H1 (cell line): ENCODE results near the gene P2RX1. TPM values are rescaled to one million over a fixed set of nuclear protein-coding genes. Genes with fewer than 3 reads are reported as not detected.
A peak's percentile ranks its signal among the peaks of the same experiment; 100 is the strongest.

ENCODE experiments used
- CTCF ChIA-PET: fragments of 300-600 bp; sonication (Branson Sonifier 250); formaldehyde crosslinking; loops from one replicate; lab custom pipeline; 2021; ENCODE audit not compliant: partially characterized antibody; lab: Charles Lee
- POLR2A ChIA-PET: fragments of 300-600 bp; sonication (Branson Sonifier 250); formaldehyde crosslinking; loops from one replicate; lab custom pipeline; 2021; ENCODE audit warnings: inconsistent platforms; ENCODE audit not compliant: partially characterized antibody; lab: Charles Lee
- DNase-seq, 2 experiments: peaks; one replicate each; pipeline versions ENCODE4 v3.0.0 to v3.0.0-alpha.2; 2010 to 2022; ENCODE audit warnings: low spot score in 2 of 2, low read depth in 1 of 2, mixed read lengths in 1 of 2
- FAIRE-seq: peaks from 2 replicates; lab custom pipeline; 2011; peaks lifted over from hg19 to GRCh38; lab: Jason Lieb, UNC
- H2AFZ ChIP-seq: 2 replicates; pipeline ENCODE4 v1.8.1; 2012; ENCODE audit warnings: low read length, inconsistent platforms
- H2AK5ac ChIP-seq: 2 replicates; pipeline ENCODE4 v1.6.1; 2013; ENCODE audit warnings: low read depth, low read length
- H2BK120ac ChIP-seq: replicated peaks from 2 replicates; pipeline ENCODE3; 2013; ENCODE audit warnings: low read depth, low read length, inconsistent platforms
- H2BK12ac ChIP-seq: 2 replicates; pipeline ENCODE4 v1.6.1; 2013; ENCODE audit warnings: low read depth, low read length
- H2BK15ac ChIP-seq: 2 replicates; pipeline ENCODE4 v1.6.1; 2013; ENCODE audit warnings: low read length
- H2BK20ac ChIP-seq: 2 replicates; pipeline ENCODE4 v1.6.1; 2013; ENCODE audit warnings: low read length
- H2BK5ac ChIP-seq: 2 replicates; pipeline ENCODE4 v1.6.1; 2013; ENCODE audit warnings: low read depth, low read length
- H3K14ac ChIP-seq: 2 replicates; pipeline ENCODE4 v1.6.1; 2013; ENCODE audit warnings: inconsistent platforms; ENCODE audit not compliant: insufficient read length
- H3K18ac ChIP-seq: 2 replicates; pipeline ENCODE4 v1.6.1; 2013; ENCODE audit warnings: low read length; ENCODE audit errors: extremely low read depth
- H3K23ac ChIP-seq: 2 replicates; pipeline ENCODE4 v1.6.1; 2013; ENCODE audit warnings: inconsistent platforms; ENCODE audit not compliant: insufficient read length
- H3K23me2 ChIP-seq: 2 replicates; pipeline ENCODE4 v1.6.1; 2013; ENCODE audit warnings: low read depth, low read length
- H3K27ac ChIP-seq: 2 replicates; pipeline ENCODE4 v1.6.1; 2011; ENCODE audit warnings: low read depth, low read length, inconsistent platforms
- H3K27me3 ChIP-seq, 4 experiments: replicated peaks in 1 of 4; 1 replicate in 1 of 4; 2 replicates in 3 of 4; pipeline versions ENCODE4 v1.6.1 to v1.8.1; 2011 to 2013; ENCODE audit warnings: low read length in 3 of 4, mild to moderate bottlenecking in 3 of 4, inconsistent platforms in 2 of 4, mixed read lengths in 2 of 4, moderate library complexity in 1 of 4; ENCODE audit not compliant: control insufficient read depth in 3 of 4, insufficient read depth in 3 of 4; ENCODE audit errors: extremely low read depth in 1 of 4
- H3K36me3 ChIP-seq, 4 experiments: 2 replicates each; pipeline versions ENCODE4 v1.6.1 to v1.8.1; 2011 to 2013; ENCODE audit warnings: mild to moderate bottlenecking in 4 of 4, low read length in 3 of 4, moderate library complexity in 2 of 4, control low read depth in 1 of 4, inconsistent platforms in 1 of 4; ENCODE audit not compliant: insufficient read depth in 4 of 4, control insufficient read depth in 2 of 4
- H3K4ac ChIP-seq: replicated peaks from 2 replicates; pipeline ENCODE3; 2013; ENCODE audit warnings: low read length, low read depth, mixed read lengths, inconsistent platforms; ENCODE audit not compliant: insufficient read length
- H3K4me1 ChIP-seq, 4 experiments: replicated peaks in 1 of 4; 1 replicate in 1 of 4; 2 replicates in 3 of 4; pipeline versions ENCODE4 v1.6.1 to v1.8.1; 2011 to 2013; ENCODE audit warnings: low read length in 3 of 4, inconsistent platforms in 2 of 4, mixed read lengths in 1 of 4; ENCODE audit not compliant: insufficient read depth in 4 of 4, control insufficient read depth in 3 of 4
- H3K4me2 ChIP-seq, 2 experiments: 2 replicates each; pipeline versions ENCODE4 v1.6.1 to v1.8.1; 2011 to 2013; ENCODE audit warnings: low read depth in 2 of 2, low read length in 2 of 2, control low read depth in 1 of 2, inconsistent platforms in 1 of 2, mild to moderate bottlenecking in 1 of 2; ENCODE audit not compliant: insufficient read depth in 1 of 2
- H3K4me3 ChIP-seq, 4 experiments: fragments of 200-600, 300-600 bp in 1 of 4; sonication (generic), shearing (Covaris generic), sonication (Bioruptor Twin) in 1 of 4; 2 replicates each; pipeline versions ENCODE4 v1.5.1 to v1.8.1; 2011 to 2016; ENCODE audit warnings: low read length in 4 of 4, low read depth in 3 of 4, control low read depth in 2 of 4, inconsistent platforms in 2 of 4, mild to moderate bottlenecking in 2 of 4, mixed read lengths in 1 of 4, moderate library complexity in 1 of 4; ENCODE audit not compliant: insufficient read depth in 2 of 4; ENCODE audit errors: extremely low read depth in 1 of 4
- H3K56ac ChIP-seq: replicated peaks from 2 replicates; pipeline ENCODE3; 2013; ENCODE audit warnings: low read depth, mild to moderate bottlenecking, mixed read lengths, low read length, inconsistent platforms; ENCODE audit not compliant: insufficient read length
- H3K79me1 ChIP-seq: 2 replicates; pipeline ENCODE4 v1.6.1; 2013; ENCODE audit warnings: low read depth, low read length, control low read depth
- H3K79me2 ChIP-seq, 2 experiments: 2 replicates each; pipeline versions ENCODE4 v1.6.1 to v1.8.1; 2012 to 2013; ENCODE audit warnings: low read length in 2 of 2, mild to moderate bottlenecking in 2 of 2, inconsistent platforms in 1 of 2; ENCODE audit not compliant: insufficient read depth in 2 of 2, control insufficient read depth in 1 of 2
- H3K9ac ChIP-seq, 4 experiments: replicated peaks in 1 of 4; 1 replicate in 1 of 4; 2 replicates in 3 of 4; pipeline versions ENCODE4 v1.6.1 to v1.8.1; 2011 to 2013; ENCODE audit warnings: low read depth in 3 of 4, low read length in 3 of 4, control low read depth in 2 of 4, mild to moderate bottlenecking in 2 of 4, moderate library complexity in 2 of 4, inconsistent platforms in 1 of 4; ENCODE audit errors: extremely low read depth in 1 of 4
- H3K9me3 ChIP-seq, 2 experiments: 2 replicates each; pipeline versions ENCODE4 v1.6.1 to v1.8.1; 2012 to 2013; ENCODE audit warnings: mild to moderate bottlenecking in 2 of 2, moderate library complexity in 2 of 2, control low read depth in 1 of 2, inconsistent platforms in 1 of 2, low read depth in 1 of 2, low read length in 1 of 2, mixed read lengths in 1 of 2; ENCODE audit not compliant: insufficient read depth in 2 of 2
- H4K20me1 ChIP-seq, 2 experiments: replicated peaks in 1 of 2; 2 replicates each; pipeline versions ENCODE3 to v1.8.1; 2011 to 2013; ENCODE audit warnings: inconsistent platforms in 2 of 2, low read length in 2 of 2, mild to moderate bottlenecking in 1 of 2; ENCODE audit not compliant: insufficient read depth in 2 of 2, control insufficient read depth in 1 of 2
- H4K5ac ChIP-seq: 2 replicates; pipeline ENCODE4 v1.6.1; 2013; ENCODE audit warnings: low read length, low read depth, mixed read lengths, inconsistent platforms; ENCODE audit not compliant: insufficient read length
- H4K8ac ChIP-seq: 2 replicates; pipeline ENCODE4 v1.8.0; 2013; ENCODE audit warnings: mild to moderate bottlenecking, moderate library complexity, low read length, inconsistent platforms; ENCODE audit not compliant: insufficient read depth; ENCODE audit errors: extremely low read depth
- H4K91ac ChIP-seq: replicated peaks from 2 replicates; pipeline ENCODE3; 2013; ENCODE audit warnings: low read length, mixed read lengths, inconsistent platforms; ENCODE audit not compliant: insufficient read length
- EGR1 ChIP-seq: IDR thresholded peaks from 2 replicates; pipeline ENCODE4 v1.6.1; 2011; ENCODE audit warnings: low read depth, low read length, borderline replicate concordance
- HDAC2 ChIP-seq, 2 experiments: fragments of 300-600 bp in 1 of 2; sonication (generic) in 1 of 2; IDR thresholded peaks; 2 replicates each; pipeline ENCODE4 v1.6.1; 2011 to 2012; ENCODE audit warnings: low read depth in 2 of 2, low read length in 2 of 2, mild to moderate bottlenecking in 2 of 2, moderate library complexity in 2 of 2, borderline replicate concordance in 1 of 2, inconsistent platforms in 1 of 2
- NRF1 ChIP-seq: IDR thresholded peaks from 2 replicates; pipeline ENCODE4 v1.6.1; 2011; ENCODE audit warnings: mild to moderate bottlenecking, low read depth, low read length, improper control_type of control experiment
- SUZ12 ChIP-seq: fragments of 200-600 bp; sonication (generic); IDR thresholded peaks from 2 replicates; pipeline ENCODE4 v1.6.1; 2012; ENCODE audit warnings: mild to moderate bottlenecking, inconsistent platforms, low read length, moderate library complexity, mixed read lengths
- TAF1 ChIP-seq: IDR thresholded peaks from 2 replicates; pipeline ENCODE4 v1.6.1; 2011; ENCODE audit warnings: mild to moderate bottlenecking, low read depth, low read length
- TEAD4 ChIP-seq: IDR thresholded peaks from 2 replicates; pipeline ENCODE4 v1.6.1; 2012; ENCODE audit warnings: low read depth, low read length, inconsistent platforms, mixed read lengths
- YY1 ChIP-seq: IDR thresholded peaks from 2 replicates; pipeline ENCODE4 v1.6.1; 2011; ENCODE audit warnings: low read depth, mild to moderate bottlenecking, low read length
- WGBS, 2 experiments: shearing (Covaris generic) in 1 of 2; methylation state at CpG; one replicate each; pipeline versions ENCODE4 v1.1.6 to v1.1.7; 2013 to 2015; ENCODE audit warnings: low lambda C conversion rate in 2 of 2, mixed read lengths in 2 of 2, inconsistent platforms in 1 of 2, low coverage in 1 of 2, missing lambda C conversion rate in 1 of 2; ENCODE audit not compliant: insufficient replicate concordance in 2 of 2, insufficient coverage in 1 of 2, insufficient read length in 1 of 2; ENCODE audit errors: extremely low coverage in 1 of 2, missing lambda C conversion rate in 1 of 2; 5-methylcytosine and 5-hydroxymethylcytosine counted together
- polyA plus RNA-seq, 7 experiments: library from polyadenylated mRNA; depleted of rRNA in 3 of 7; stranded (reverse) in 5 of 7; unstranded in 2 of 7; fragments of >200 nt in 5 of 7; fragments of 200-250 nt in 2 of 7; gene quantifications; 1 replicate in 5 of 7; 2 replicates in 1 of 7; 4 replicates in 1 of 7; pipeline versions ENCODE4 v1.2.1 to v1.2.3, GENCODE V29; 2011 to 2013; ENCODE audit warnings: missing spikeins in 2 of 7, mixed read lengths in 2 of 7
- total RNA-seq: library from RNA; stranded (reverse); fragmentation: NEBNext Ultra II Directional; extraction: Animal tissue kit (Norgen Biotek cat#: 25700); gene quantifications from 2 replicates; pipeline ENCODE4 v1.2.1, GENCODE V29; 2021
- TF ChIP-seq, protein P1 (sequence below): IDR thresholded peaks from 2 replicates; pipeline ENCODE4 v1.6.1; 2012; ENCODE audit warnings: low read length, inconsistent platforms

The P2RX1 gene
- total and polyA plus RNA-seq, 2 of the 8 experiments (the other 6 are each of a cell fraction or from before 2014, with no cell fraction given) = 0.45 to 1.1 TPM

DNA sequence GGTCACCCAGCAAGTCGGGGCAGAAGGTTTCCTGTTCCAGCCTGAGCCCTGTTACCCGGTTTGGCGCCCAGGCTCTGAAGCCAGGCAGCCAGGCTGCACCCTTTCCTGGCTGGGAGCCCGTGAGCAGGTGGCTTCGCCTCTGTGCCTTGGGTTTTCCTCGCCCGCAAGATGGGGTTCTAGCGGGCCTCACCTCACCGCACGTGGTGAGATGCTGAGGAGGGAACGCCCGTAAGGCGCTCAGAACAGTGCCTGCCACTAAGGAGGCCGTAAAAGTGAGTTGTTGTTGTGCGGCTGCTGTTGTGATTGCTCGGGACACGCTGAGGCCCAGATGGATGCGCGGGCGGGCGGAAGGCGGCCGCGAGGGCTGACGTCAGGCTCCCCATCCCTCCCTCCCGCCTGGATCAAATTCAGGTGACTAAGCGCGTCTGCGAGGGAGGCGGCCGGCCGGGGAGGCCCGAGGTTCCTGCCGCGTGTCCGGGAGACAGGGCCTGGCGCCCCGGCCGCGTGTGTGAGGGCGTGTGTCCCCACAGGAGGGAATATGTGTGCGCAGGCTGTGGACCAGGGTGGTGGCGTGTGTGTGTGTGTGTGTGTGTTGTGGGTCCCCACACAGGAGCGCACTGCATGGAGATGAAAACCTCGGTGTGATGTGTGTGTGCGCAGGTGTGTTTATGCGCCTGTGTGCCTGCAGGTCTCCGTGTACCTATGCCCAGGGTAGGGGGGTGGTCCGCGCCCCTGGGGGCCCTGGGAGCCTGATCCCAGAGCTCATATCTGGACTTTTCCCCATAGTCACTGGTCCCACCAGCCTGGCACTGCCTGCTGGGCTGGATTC is 27.7 kb downstream of the P2RX1 start:
- POLR2A ChIA-PET = no interaction called here
- Histone ChIP-seq H2BK120ac (no peak overlapping the region), H3K9me3 (no peaks in the 10 kb centered on the region), H2AK5ac (peak overlapping the region; percentile 95; the same call in 1 of the 2 replicates), H4K5ac (no peak overlapping the region), H3K4me2 (peak overlapping the region in 1 of 2 experiments; percentile 38; a peak in 2 of 4 replicates), H2AFZ (no peak overlapping the region), H3K23ac (no peak overlapping the region), H4K91ac (peak overlapping the region; percentile 97), H3K56ac (no peak overlapping the region), H3K4ac (no peak overlapping the region), H3K4me1 (peaks cover 4 to 29% (median 19%) of the 10 kb centered on the region in 4 experiments), H3K27ac (no peak overlapping the region), H4K20me1 (peaks cover 3 to 8% of the 10 kb centered on the region in 2 experiments), H2BK12ac (peak overlapping the region; percentile 97), H2BK15ac (peak overlapping the region; percentile 99), H3K4me3 (no peak overlapping the region), H3K79me2 (no peaks in the 10 kb centered on the region; a peak in 1 of 4 replicates), H3K23me2 (peaks cover 12% of the 10 kb centered on the region; the same call in 1 of the 2 replicates), H3K14ac (no peak overlapping the region), H3K27me3 (no peaks in the 10 kb centered on the region; a peak in 1 of 7 replicates), H3K79me1 (peaks cover 4% of the 10 kb centered on the region; the same call in 1 of the 2 replicates), H2BK20ac (no peak overlapping the region), H3K36me3 (peaks cover 3 to 9% (median 4%) of the 10 kb centered on the region in 4 experiments; a peak in 5 of 8 replicates), H2BK5ac (peak overlapping the region; percentile 83), H4K8ac (peak overlapping the region; percentile 94), H3K9ac (peak overlapping the region in 1 of 4 experiments; percentile 38; a peak in 2 of 7 replicates), H3K18ac (peak overlapping the region; percentile 78)
- DNase-seq = peak in 1 of 2 experiments; percentile 70
- CTCF ChIA-PET = interaction anchor here (0.8 to 3.6 kb wide), 4 partner anchors 8 to 129 kb away, joined by 3 to 16 read pairs (median 6); no protein-coding TSS in a partner anchor
- WGBS, 2 experiments = 65% methylated on average over 47 of the region's 50 CpGs; no CpG with 5 or more reads in 1 of the 2 experiments
- FAIRE-seq = no peak
- TF ChIP-seq EGR1 (no peak; the same call in 1 of the 2 replicates), YY1 (no peak), TAF1 (peak; percentile 26; the same call in 1 of the 2 replicates), HDAC2 (IDR thresholded peaks at IDR 0.05; ENCODE audit: borderline replicate concordance in 1 of 2, low read depth in 2 of 2, low read length in 2 of 2) (no peak), SUZ12 (no peak), TEAD4 (no peak), NRF1 (no peak)
- TF ChIP-seq, protein P1, sequence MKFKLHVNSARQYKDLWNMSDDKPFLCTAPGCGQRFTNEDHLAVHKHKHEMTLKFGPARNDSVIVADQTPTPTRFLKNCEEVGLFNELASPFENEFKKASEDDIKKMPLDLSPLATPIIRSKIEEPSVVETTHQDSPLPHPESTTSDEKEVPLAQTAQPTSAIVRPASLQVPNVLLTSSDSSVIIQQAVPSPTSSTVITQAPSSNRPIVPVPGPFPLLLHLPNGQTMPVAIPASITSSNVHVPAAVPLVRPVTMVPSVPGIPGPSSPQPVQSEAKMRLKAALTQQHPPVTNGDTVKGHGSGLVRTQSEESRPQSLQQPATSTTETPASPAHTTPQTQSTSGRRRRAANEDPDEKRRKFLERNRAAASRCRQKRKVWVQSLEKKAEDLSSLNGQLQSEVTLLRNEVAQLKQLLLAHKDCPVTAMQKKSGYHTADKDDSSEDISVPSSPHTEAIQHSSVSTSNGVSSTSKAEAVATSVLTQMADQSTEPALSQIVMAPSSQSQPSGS = peak; percentile 21; the same call in 1 of the 2 replicates
